Stimulated activated naive CD4-positive, alpha-beta T cell (primary cell): Measurements from ENCODE around the gene FAM177B.
A peak's percentile ranks its signal among the peaks of the same experiment; 100 is the strongest.

ENCODE experiments used
- DNase-seq, 6 experiments: peaks; one replicate each; lab custom pipeline; 2025; lab: John Stamatoyannopoulos, UW

FAM177B gene

DNA sequence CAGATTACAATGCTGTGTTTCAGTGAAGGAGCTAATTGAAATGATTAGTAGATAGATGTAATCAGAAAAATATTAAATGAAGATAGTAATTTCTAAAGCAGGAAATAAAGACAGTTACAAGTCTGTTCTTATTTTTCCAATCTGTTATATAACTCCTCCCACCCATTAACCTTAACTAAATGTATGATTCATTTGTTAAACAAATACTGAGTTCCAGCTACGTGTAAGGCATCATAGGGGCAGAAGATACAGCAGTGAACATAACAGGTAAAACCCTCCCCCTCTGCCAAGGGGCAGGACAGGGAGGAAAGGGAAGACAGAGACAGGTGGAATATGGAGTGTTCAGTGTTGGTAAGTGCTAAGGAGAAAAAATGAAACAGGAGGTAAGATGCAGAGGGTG is at the start of gene FAM177B:
FAM177B (plus strand) TSS at position 231 of the 400 bp plus-strand sequence. CDS start 9,344 bp downstream, outside the sequence.
- DNase-seq, result no peak

DNA sequence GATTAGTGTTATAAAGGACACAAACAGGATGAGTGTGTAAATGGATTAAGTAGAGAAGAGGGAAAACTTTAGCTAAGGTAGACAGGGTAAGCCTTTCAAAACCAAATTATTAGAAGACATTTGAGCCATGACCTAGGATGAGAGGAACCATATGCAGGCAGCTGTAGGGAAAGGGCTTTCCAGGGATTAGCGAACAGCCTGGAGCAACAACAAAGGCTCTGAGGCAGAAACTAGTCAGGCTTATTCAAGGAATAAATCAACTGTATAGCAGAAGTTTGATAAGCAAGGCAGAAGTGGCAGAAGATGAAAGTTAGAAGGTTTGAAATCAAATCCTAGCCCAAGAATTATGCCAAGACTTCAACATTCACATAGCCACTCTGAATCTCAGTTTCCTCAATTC is 46.0 kb upstream of the FAM177B start:
- DNase-seq, result no peak

GRCh38 chr1:222694927-222695326 is 42.1 kb upstream of the FAM177B start:
- no peak for DNase-seq

- no peak for DNase-seq
These were observed 40.3 kb upstream of the FAM177B start for GRCh38 chr1:222696741-222697140.

DNA sequence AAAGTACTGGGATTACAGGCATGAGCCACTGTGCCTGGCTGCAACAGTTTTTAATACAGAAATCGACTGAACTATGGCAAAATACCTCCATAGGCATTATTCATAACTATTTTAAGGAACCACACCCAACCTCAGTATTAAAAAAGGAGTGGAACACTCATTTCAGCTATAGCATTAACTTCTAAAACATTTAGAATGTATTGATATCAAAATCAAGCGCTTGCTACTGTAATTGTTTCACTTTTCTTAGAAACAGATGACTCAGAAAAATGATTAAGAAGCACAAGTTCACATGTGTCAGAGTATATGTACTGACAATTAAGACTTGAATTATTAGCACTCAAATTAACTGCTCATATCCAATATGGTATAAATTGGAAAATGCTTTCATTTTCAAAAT is 39.8 kb upstream of the FAM177B start:
- DNase-seq, result no peak

- no peak for DNase-seq
These were observed 39.2 kb upstream of the FAM177B start for GRCh38 chr1:222697826-222698225.

- no peak for DNase-seq
These were observed 34.8 kb upstream of the FAM177B start for GRCh38 chr1:222702210-222702609.

DNA sequence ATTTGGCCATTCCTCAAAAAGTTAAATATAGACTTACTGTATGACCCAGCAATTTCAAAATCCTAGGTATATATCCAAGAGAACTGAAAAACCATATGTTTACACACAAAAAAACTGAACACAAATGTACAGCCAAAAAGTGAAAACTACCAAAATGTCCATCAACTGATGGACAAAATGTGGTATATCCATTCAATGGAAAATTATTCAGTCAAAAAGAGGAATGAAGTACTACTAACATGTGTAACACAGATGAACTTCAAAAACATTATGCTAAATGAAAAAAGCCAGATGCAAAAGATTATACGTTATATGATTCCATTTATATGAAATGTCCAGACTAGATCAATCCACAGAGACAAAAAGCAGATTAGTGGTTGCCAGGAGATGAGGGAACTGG is 32.7 kb upstream of the FAM177B start:
- DNase-seq, result no peak

- no peak for DNase-seq
These were observed 30.2 kb upstream of the FAM177B start for GRCh38 chr1:222706815-222707214.

DNA sequence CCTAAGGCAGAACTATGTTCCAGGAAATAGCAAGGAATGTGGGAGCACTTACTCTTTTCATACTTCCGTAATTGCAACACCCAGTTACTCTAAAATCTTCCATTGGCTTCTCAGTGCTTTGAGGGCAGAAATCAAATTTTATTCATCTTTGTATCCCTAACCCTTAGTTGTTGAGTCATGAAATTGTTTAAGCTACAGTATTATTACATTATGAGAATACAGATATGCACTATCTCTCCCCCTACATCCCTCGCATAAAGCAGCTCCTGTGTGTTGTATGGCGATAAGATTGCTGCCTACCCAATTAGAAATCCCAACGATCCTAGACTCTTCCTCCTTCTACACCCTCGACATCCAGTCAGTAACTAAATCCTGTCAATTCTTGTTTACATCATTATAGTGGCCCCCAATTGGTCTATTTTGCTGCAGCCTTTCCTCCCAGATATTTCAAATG is 27.3 kb upstream of the FAM177B start:
- no peak for DNase-seq

DNA sequence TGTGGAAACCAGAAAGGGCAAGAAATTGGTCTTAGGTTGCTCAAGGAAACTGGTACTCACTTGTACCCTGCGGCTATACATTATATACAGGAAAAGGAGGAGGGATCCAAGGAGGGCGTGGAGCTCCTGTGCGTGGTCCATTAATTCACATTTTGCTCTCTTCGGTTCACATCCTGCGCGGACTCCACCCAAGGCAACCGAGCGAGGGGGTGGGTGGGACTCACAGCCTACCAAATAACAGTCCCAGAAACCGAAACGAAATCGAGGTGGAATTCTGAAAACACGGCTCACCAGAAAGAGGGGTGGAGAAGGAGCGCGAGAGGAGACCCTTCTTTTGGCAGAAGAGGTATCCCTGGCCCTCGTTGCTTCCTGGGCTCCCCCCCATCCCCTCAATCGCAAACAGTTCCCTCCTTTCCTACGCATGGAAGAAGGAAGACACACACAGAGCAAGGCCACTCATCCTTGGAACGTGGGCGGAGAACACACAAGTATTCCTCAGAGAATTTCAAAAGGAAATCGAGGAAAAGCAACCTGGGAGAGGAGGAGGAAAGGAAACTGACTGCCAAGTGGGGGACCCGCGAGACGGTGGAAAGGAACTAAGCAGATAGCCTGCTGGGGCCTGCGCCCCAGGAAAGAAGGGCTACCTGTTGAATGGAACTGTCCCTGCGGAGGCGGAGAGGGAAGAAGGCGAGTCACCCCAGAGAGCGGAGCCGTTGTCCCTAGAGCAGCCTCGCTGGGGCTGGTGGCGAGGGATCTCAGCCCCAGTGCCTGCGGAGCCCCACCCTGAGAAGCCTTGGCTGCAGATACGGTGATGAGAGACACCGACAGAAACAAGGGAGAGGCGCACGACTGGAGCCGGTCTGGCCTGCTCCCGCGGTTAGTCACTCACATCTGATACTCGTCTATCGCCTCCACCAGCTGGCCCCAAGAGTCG is 25.4 kb upstream of the FAM177B start:
- DNase-seq, result peak; percentile 36 to 70 (median 58)

- DNase-seq, result peak; percentile 86 to 97 (median 92)
These were observed 24.5 kb upstream of the FAM177B start, which contains the start of the genes AIDA and BROX for GRCh38 chr1:222712253-222713090. Gene AIDA, minus strand, starts transcription at chr1:222712491. Its CDS starts 174 bp downstream, at chr1:222712317. Gene BROX, plus strand, starts transcription at chr1:222712564. Its CDS starts 3,136 bp downstream, at chr1:222715700.

- peak; percentile 82 to 92 (median 90) for DNase-seq
These were observed 23.7 kb upstream of the FAM177B start for GRCh38 chr1:222713091-222713961.

GRCh38 chr1:222716393-222716792 is 20.6 kb upstream of the FAM177B start:
- DNase-seq, result no peak

GRCh38 chr1:222728746-222729145 is 8.3 kb upstream of the FAM177B start:
- no peak for DNase-seq

DNA sequence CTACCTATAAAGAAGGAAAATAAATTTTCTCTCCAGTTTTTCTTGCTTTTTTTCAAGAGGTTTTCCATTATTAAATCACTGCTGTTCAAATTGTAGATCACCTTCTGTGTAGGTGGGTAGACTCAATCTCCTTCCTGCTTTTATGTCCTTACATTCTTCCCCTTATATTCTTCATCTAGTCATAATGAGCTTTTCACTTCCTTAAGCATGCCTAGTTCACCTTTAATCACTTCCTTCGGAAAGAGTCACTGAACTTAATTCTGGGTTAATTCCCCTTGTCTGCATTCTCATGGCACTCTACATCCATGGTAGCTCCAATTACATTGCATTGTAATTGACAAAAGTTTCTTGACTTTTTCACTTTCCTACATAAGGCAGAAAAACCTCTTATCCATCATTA is 6.1 kb upstream of the FAM177B start:
- no peak for DNase-seq

DNA sequence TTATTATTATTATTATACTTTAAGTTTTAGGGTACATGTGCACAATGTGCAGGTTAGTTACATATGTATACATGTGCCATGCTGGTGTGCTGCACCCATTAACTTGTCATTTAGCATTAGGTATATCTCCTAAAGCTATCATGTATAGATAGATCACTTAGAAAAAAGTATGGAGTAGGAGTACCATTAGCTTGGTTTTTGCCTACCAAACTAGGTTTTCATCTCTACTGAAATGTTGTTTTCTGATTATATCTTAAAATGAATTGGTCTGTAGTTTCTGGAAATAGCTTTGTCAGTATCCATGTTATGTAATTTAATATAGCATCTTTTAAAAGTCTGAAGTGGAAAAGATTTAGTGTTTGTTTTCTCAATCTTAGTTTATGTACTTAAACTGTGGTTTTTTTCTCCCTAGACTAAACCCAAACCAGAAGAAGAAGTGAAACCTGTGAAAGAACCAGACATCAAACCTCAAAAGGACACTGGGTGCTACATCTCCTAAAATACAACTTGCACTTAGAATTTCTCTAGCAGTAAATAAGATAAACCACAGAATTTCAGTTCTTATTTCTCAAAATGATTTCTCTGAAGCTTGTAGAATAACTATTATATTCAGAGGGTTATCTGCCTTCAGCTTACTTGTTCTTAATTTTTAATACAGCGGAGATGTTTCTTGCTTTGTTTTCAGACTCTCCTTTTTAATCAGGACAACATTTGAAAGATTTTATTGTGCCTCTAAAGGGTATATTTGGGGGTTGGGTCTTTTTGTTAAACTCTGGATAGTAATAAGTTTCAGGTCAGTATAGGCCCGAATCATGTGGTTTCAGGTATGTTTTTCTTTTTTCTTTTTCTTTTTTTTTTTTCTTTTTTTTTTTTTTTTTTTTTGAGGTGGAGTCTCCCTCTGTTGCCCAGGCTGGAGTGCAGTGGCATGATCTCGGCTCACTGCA is 4.5 kb upstream of the FAM177B start:
- DNase-seq, result no peak

DNA sequence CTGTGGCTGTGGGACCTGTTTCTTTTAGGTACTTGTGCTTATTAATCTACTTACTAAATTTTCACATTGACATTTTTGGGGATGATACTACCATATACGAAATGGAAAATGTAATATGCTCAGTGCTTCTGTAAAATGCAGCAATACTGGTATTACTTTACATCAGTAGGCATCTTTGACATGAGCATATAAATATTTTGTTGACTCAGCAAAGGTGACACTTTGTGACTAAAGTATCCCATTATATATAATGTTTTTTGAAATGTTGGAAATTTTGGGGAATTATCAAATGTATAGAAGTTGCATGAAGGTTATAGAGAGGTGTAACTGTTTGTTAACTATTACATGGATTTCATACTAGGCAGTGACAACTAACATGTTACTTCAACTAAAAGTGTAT is 2.3 kb upstream of the FAM177B start:
- no peak for DNase-seq

DNA sequence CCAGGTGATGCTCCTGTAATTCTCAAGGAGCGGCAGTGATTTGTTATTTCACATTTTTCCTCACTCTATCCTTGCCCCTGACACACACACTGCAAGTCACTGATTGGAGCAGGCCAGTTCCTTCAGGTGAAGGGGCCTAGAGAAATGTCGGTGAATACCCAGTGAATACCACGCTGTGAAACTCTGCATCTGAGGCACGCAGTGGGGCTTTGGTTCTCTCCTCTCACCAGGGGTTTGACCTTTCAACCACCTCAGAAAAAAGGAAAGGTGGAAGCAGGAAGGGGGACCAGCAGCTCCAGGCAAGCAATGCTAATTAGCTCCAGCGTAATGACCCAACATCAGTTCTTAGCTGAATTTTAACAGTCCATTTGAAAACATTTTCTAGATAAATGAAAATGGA is 532 bp upstream of the FAM177B start:
- DNase-seq, result no peak

GRCh38 chr1:222739465-222739864 is 2.5 kb downstream of the FAM177B start:
- no peak for DNase-seq
